Peyer's patch (tissue), 4 donors: ENCODE data around the gene ORAI2. TPM values are rescaled to one million over a fixed set of nuclear protein-coding genes. Genes with fewer than 3 reads are reported as not detected.

ENCODE experiments used
- DNase-seq, 3 donors: peaks; one replicate each; pipeline ENCODE4 v3.0.0-alpha.2; 2017 to 2019
- H3K27ac ChIP-seq, 4 donors: fragments of 200-600 bp; sonication (generic); one replicate each; pipeline ENCODE4 v1.5.1; 2016 to 2019
- H3K27me3 ChIP-seq, 2 donors: fragments of 200-600 bp; sonication (generic); one replicate each; pipeline ENCODE4 v1.5.1; 2019
- H3K36me3 ChIP-seq, 3 donors: fragments of 200-600 bp; sonication (generic); one replicate each; pipeline ENCODE4 v1.5.1; 2016 to 2019
- H3K4me1 ChIP-seq, 4 donors: fragments of 200-600 bp; sonication (generic); one replicate each; pipeline ENCODE4 v1.5.1; 2016 to 2019
- H3K4me3 ChIP-seq, 4 donors: fragments of 200-600 bp; sonication (generic); 1 replicate in 3 of 4; 2 replicates in 1 of 4; pipeline ENCODE4 v1.5.1; 2016 to 2019; ENCODE audit warnings: mild to moderate bottlenecking in 1 of 4
- H3K9me3 ChIP-seq, 4 donors: fragments of 200-600 bp; sonication (generic); one replicate each; pipeline ENCODE4 v1.5.1; 2016 to 2019; ENCODE audit warnings: mild to moderate bottlenecking in 1 of 4
- POLR2A ChIP-seq, 2 donors: fragments of 450-650 bp; IDR thresholded peaks; one replicate each; pipeline ENCODE4 v1.5.1; 2017; ENCODE audit warnings: antibody characterized with exemption in 2 of 2, mild to moderate bottlenecking in 2 of 2, moderate library complexity in 2 of 2
- total RNA-seq, 4 donors: library from RNA; depleted of rRNA; stranded (reverse); fragments of >200 nt; gene quantifications; one replicate each; pipeline ENCODE4 v1.1.0, GENCODE V29; 2016
- TF ChIP-seq, protein P1 (sequence below), 6 experiments: fragments of 450-650 bp in 4 of 6; fragments of 200-600 bp in 2 of 6; sonication (generic) in 1 of 6; IDR thresholded peaks; one replicate each; pipeline ENCODE4 v1.5.1; 2017 to 2019; ENCODE audit warnings: antibody characterized with exemption in 6 of 6, mild to moderate bottlenecking in 3 of 6, moderate library complexity in 1 of 6

ORAI2 gene
- total RNA-seq, 4 donors from 2014 or later: 2.1 to 39.6 (median 4.2) TPM

DNA sequence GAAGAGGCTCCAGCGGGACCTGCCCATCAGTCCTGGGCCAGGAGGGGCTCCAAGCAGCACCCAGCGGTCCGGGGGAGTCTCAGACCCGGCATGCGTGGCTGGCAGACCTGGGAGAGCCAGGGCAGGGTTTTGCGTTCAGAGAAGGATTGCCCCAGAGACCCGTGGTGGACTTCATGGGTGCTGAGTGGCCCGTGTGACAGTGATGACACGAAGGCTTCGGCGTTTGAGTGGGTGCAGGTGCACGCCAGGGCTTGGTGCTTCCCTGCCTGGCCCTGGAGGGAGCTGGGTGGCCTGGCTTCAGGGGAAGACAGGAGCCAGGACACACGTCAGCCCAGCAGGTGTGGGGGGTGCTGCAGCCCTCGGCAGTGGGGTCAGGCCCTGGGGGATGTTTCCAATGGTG, 13.9 kb downstream of the ORAI2 start:
- DNase-seq: no peak
- TF ChIP-seq POLR2A (IDR thresholded peaks at IDR 0.05): no peak
- TF ChIP-seq, protein P1, sequence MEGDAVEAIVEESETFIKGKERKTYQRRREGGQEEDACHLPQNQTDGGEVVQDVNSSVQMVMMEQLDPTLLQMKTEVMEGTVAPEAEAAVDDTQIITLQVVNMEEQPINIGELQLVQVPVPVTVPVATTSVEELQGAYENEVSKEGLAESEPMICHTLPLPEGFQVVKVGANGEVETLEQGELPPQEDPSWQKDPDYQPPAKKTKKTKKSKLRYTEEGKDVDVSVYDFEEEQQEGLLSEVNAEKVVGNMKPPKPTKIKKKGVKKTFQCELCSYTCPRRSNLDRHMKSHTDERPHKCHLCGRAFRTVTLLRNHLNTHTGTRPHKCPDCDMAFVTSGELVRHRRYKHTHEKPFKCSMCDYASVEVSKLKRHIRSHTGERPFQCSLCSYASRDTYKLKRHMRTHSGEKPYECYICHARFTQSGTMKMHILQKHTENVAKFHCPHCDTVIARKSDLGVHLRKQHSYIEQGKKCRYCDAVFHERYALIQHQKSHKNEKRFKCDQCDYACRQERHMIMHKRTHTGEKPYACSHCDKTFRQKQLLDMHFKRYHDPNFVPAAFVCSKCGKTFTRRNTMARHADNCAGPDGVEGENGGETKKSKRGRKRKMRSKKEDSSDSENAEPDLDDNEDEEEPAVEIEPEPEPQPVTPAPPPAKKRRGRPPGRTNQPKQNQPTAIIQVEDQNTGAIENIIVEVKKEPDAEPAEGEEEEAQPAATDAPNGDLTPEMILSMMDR (IDR thresholded peaks at IDR 0.05): no peak
- peaks cover 0 to 12% (median 3%) of the 10 kb centered on the region in 4 donors for H3K4me1 ChIP-seq
- no peaks in the 10 kb centered on the region for H3K9me3 ChIP-seq
- H3K36me3 ChIP-seq: peaks cover 0 to 15% (median 0%) of the 10 kb centered on the region in 3 donors
- H3K4me3 ChIP-seq: no peak overlapping the region
- H3K27ac ChIP-seq: no peak overlapping the region
- H3K27me3 ChIP-seq: no peaks in the 10 kb centered on the region

DNA sequence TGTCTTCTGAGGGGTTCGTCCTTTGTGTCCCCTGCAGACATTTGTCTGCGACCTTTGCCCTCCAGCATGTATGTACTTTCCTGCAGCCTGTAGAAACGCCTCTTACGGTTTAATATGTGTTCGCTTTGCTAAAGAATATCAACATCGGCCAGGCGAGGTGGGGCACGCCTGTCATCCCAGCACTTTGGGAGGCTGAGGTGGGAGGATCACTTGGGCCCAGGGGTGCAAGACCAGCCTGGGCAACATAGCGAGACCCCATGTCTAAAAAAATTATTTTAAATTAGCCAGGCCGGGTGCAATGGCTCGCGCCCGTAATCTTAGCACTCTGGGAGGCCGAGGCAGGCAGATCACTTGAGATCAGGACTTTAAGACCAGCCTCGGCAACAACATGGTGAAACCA, 15.8 kb downstream of the ORAI2 start:
- peaks cover 0 to 8% (median 0%) of the 10 kb centered on the region in 4 donors for H3K4me1 ChIP-seq
- TF ChIP-seq POLR2A (IDR thresholded peaks at IDR 0.05): no peak
- TF ChIP-seq, protein P1 (IDR thresholded peaks at IDR 0.05): no peak
- no peaks in the 10 kb centered on the region for H3K9me3 ChIP-seq

DNA sequence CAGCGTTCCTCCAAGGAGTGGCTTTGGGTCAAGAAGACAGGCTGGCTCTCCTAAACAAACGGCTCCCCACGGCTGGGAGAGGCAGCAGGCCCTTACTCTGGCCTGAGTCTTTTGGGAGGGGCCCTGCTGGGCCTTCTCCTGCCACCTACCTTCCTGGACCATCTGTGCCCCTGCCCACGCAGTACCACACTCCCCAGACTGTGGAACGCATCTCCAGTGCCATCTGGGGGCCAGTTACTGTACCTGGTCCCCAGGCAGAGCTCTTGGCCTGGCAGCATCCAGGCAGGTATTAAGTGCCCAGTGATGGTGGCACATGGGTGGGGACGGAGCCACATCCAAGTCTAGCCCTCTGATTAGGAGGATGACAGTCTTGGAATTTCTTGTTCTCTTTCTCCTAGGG, 16.9 kb downstream of the ORAI2 start:
- Histone ChIP-seq H3K4me3 (no peak overlapping the region), H3K36me3 (peaks cover 0 to 15% (median 0%) of the 10 kb centered on the region in 3 donors), H3K27me3 (no peaks in the 10 kb centered on the region), H3K27ac (peak overlapping the region in 1 of 4 donors; percentile 42), H3K9me3 (no peaks in the 10 kb centered on the region), H3K4me1 (peaks cover 0 to 7% (median 0%) of the 10 kb centered on the region in 4 donors)
- DNase-seq: peak in 2 of 3 donors; percentile 64 to 73
- TF ChIP-seq, protein P1 (IDR thresholded peaks at IDR 0.05): peak in 4 of 6 experiments; percentile 15 to 63 (median 46)
- no peak for TF ChIP-seq POLR2A (IDR thresholded peaks at IDR 0.05)

More for the DNA sequence above, 15.8 kb downstream of the ORAI2 start:
- no peak overlapping the region for H3K27ac ChIP-seq
- no peak for DNase-seq
- H3K4me3 ChIP-seq: no peak overlapping the region
- peaks cover 0 to 15% (median 0%) of the 10 kb centered on the region in 3 donors for H3K36me3 ChIP-seq
- H3K27me3 ChIP-seq: no peaks in the 10 kb centered on the region

DNA sequence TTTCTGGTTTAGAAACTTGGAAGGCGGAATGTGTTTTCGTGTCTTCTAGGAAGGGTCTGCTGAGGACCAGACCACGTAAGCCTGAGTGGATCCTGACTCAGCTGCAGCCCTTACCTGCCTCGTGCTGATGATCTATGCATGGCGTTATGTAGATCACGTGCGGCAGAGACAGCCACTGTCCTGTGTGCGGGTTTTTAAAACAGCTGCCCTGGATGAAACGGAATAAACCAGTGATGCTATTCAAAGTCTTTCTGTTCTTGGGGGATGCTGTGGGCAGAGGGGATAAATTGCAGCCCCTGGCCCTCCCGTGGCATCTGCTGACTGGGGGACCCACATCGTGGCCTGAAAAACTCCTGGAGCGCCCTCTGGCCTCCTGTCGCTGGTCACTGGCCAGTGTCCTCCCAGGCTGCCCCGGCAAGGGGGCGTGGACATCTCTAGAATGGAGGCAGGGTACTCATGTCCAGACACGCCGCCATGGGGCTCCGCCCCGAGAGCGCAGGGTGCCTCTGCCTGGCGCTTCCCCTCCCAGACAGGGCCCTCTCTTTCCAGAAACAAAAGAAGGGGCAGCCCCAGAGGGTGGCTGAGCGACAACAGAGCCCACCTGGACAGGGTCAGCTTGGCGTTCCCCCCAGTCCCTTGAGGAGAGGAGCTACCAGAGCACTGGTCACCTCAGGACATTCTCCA, 18.1 kb downstream of the ORAI2 start:
- TF ChIP-seq POLR2A (IDR thresholded peaks at IDR 0.05): no peak
- TF ChIP-seq, protein P1 (IDR thresholded peaks at IDR 0.05): no peak
- H3K9me3 ChIP-seq: no peaks in the 10 kb centered on the region
- DNase-seq: no peak
- H3K27ac ChIP-seq: no peak overlapping the region
- peaks cover 0 to 20% (median 0%) of the 10 kb centered on the region in 3 donors for H3K36me3 ChIP-seq
- no peaks in the 10 kb centered on the region for H3K27me3 ChIP-seq
- H3K4me3 ChIP-seq: no peak overlapping the region
- no peaks in the 10 kb centered on the region for H3K4me1 ChIP-seq

DNA sequence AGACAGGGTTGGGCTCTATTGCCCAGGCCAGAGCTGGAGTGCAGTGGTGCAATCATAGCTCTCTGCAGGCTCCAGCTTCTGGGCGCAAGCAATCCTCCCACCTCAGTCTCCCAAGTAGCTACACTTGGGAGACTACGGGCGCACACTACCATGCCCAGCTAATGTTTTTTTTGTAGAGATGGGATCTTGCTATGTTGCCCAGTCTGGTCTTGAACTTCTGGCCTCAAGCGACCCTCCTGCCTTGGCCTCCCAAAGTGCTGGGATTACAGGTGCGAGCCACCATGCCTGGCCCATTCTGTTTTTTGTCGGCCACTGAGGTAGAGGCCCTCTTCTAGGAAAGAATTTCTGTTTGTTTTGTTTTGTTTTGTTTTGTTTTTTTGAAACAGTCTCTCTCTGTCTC, 19.1 kb downstream of the ORAI2 start:
- Histone ChIP-seq H3K27ac (no peak overlapping the region), H3K27me3 (no peaks in the 10 kb centered on the region), H3K4me1 (no peaks in the 10 kb centered on the region), H3K9me3 (no peaks in the 10 kb centered on the region), H3K36me3 (peaks cover 0 to 20% (median 0%) of the 10 kb centered on the region in 3 donors), H3K4me3 (no peak overlapping the region)
- no peak for DNase-seq
- TF ChIP-seq, protein P1 (IDR thresholded peaks at IDR 0.05): no peak
- TF ChIP-seq POLR2A (IDR thresholded peaks at IDR 0.05): no peak
